HG02840 (cell line): ENCODE measurements around the gene HS3ST3B1.
A peak's percentile ranks its signal among the peaks of the same experiment; 100 is the strongest.

Experiments
- ATAC-seq: cut with Tn5 transposase; IDR thresholded peaks from one replicate; pipeline ENCODE4 v1.9.1; 2021; ENCODE audit warnings: mild to moderate bottlenecking, moderate library complexity, moderate number of reproducible peaks; ENCODE audit not compliant: unreplicated experiment, low FRiP score

The HS3ST3B1 gene

GRCh38 chr17:14302431-14303099 lies 1.7 kb downstream of the HS3ST3B1 start:
- no peak for ATAC-seq

- ATAC-seq, result no peak
Measured at GRCh38 chr17:14303343-14304221, 2.7 kb downstream of the HS3ST3B1 start.

DNA sequence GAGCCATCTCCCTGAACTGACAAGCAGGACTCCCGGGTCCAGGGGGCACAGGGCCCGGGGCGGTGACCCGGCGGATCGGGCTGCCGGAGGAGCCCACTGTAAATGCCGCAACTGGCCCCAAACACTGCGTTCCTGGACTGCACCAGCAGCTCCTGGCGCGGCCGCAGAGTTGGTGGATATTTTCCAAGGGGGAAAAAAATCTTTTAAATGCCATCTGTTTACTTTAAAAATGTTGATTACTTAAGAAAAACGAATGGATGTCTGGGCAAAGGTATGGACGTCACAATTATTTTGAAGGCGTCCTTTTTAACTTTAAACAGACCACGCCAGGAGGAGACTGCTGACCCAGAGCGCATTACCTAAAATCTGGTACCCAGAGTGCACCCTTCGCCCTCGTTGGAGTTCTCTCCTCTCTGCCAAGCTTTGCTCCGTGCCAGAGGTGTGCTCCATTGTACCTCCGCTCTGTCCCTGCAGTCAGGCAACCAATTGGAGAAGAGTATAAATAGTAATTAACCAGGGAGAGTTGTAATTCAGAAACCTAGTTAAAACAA lies 3.4 kb downstream of the HS3ST3B1 start:
- no peak for ATAC-seq

GRCh38 chr17:14304773-14305517 lies 4.1 kb downstream of the HS3ST3B1 start:
- ATAC-seq, result no peak

- ATAC-seq, result no peak
Measured at GRCh38 chr17:14305785-14306496, 5.1 kb downstream of the HS3ST3B1 start.

GRCh38 chr17:14306596-14306995 lies 5.7 kb downstream of the HS3ST3B1 start:
- ATAC-seq, result no peak

DNA sequence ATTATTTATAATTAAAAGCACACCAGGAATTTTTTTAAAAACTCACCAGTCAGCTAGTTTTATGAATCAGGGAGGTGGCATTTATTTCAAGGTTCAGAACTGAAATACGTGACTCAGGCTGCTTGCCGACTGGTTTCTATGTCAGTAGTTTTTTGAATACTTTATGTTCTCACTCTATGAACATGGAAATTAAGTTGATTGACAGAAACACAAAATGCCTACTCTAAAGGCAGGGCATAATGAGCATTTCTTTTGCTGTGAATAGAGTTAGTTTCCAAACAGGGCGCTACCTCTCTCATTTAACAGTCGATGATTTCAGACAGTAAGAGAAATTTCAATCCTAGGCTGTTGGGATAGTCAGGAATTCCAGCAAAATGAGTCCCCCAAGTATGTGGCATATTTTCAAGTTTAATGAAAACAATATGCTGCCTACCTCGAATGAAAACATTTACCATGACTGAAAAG lies 6.7 kb downstream of the HS3ST3B1 start:
- ATAC-seq, result no peak

DNA sequence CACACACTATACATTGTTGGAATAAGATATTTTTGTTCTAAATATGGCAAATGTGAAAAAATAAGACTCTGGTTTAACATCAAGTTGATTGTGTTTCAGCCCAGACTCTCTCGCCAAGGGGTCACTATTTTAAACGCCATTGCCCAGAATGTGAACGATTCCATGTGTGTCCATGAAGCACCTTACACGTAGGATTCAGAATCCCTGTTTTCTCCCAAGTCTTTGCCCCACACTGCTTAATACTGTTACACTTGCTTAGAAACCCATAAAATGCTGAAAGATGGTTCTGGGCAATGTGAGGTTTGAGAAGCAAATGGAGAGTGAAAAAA lies 7.7 kb downstream of the HS3ST3B1 start:
- ATAC-seq, result no peak

DNA sequence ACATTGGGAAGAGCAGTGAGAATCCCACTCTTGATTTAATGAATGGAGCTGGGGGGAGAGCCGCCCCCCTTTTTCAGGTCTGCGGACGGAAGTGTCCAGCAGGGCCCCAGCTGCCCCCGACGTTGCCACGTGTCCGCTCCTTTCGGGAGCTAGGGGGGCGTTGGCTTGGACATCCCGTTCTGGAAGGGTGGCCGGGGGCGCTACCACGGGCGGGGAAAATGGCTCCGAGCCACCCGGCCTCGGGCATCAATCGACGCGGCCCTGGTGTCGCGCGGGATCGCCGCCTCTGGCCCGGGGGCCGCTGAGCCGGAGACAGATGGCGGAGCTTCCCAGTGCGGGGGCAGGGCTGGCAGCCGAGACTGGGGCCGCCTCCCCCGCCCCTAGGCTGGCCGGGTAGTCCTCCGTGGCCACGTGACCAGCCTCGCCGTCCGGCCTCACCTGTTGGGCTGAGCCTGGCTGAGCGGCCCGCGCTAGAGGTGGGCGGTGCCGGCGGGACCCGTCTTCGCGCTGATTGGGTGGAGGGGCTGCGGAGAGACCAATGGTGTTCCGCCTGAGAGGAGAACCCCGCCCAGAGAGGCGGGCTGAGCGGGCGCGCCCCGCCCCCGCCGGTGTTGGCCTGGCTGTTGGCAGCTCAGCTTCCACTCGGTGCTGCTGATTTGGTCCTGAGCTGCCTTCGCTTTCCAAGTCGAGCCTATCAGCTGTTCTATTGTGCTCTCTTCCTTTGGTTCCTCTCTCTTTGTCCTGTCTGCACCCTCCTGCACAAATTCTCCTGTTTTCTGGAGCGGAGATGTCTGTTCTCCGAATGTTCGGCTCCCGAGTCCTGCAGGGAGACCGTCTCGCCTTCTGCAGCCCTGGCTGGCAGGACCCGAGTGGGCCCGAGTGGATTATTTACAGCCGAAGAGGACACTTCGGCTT lies 8.3 kb downstream of the HS3ST3B1 start:
- peak; percentile 86 for ATAC-seq

- ATAC-seq, result no peak
Measured at GRCh38 chr17:14310101-14310500, 9.2 kb downstream of the HS3ST3B1 start.

- ATAC-seq, result no peak
Measured at GRCh38 chr17:14310605-14311004, 9.7 kb downstream of the HS3ST3B1 start.

- no peak for ATAC-seq
Measured at GRCh38 chr17:14311186-14311705, 10.4 kb downstream of the HS3ST3B1 start.

DNA sequence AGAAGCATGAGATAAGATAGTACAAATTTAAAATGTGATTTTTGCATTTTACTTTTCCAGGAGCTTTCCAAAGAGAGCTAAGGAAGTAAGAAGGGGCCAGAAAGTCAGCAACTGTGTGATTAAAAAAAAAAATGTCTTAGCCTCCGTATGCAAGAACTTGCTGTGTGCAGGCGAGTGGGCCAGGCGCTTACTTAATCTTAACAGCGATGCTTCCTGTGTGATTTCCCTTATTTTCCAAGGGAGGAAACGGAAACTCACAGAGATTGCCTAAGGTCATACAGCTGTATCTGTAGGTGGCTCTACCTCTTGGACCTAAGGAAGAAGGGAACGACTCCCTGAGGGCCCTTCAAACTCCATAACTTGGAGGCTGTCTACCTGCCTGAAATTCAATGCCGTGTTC lies 11.1 kb downstream of the HS3ST3B1 start:
- no peak for ATAC-seq

- ATAC-seq, result no peak
Measured at GRCh38 chr17:14312522-14312921, 11.6 kb downstream of the HS3ST3B1 start.

GRCh38 chr17:14316126-14316832 lies 15.4 kb downstream of the HS3ST3B1 start:
- ATAC-seq, result no peak

- ATAC-seq, result no peak
Measured at GRCh38 chr17:14317383-14317782, 16.5 kb downstream of the HS3ST3B1 start.

DNA sequence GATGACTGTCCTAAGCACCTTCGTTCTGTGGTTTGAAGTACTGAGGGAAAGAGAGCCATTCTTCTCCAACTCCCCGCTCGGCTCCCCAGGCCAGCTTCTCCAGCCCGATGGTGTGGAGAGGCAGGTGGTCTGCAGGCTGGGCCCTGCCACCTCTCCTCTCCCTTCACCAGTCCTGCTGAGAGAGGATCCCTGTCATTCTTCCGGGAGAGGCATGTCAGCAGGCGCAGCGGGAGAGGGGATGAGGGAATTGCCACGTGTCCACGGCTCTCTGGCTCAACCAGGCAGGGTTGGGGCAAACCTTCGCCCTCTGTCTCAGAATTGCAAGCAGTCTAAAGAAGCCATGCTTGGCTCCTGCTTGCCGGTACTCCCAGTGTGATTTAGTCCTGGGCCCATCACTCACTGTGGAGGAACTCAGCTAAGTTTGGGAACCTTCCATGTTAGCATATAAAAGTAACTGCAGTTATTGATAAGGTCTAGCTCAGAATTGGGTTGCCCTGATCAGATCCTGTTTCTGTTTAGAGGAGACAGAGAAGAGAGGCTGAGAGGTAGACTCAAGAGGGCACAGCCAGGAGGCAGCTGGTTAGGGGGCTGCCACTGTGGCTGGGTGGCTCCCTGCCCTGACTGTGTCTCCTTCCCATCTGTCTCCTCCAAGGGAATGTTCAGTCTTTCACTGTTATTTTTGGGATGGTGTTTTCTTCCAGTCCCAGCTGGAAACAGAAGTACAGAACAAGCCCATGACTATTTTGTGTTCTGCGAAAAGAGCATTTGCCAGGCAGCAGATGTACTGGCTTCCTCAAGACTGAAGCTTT lies 17.4 kb downstream of the HS3ST3B1 start:
- ATAC-seq, result no peak

GRCh38 chr17:14318918-14319205 lies 18.0 kb downstream of the HS3ST3B1 start:
- no peak for ATAC-seq
